ENCODE measurements around the gene PDLIM1. TPM values are rescaled to one million over a fixed set of nuclear protein-coding genes. Genes with fewer than 3 reads are reported as not detected.

Gene PDLIM1
- total and polyA plus RNA-seq, 2 of the 13 experiments (the other 11 are each of a cell fraction or from before 2014, with no cell fraction given), result 119 to 123 TPM

DNA sequence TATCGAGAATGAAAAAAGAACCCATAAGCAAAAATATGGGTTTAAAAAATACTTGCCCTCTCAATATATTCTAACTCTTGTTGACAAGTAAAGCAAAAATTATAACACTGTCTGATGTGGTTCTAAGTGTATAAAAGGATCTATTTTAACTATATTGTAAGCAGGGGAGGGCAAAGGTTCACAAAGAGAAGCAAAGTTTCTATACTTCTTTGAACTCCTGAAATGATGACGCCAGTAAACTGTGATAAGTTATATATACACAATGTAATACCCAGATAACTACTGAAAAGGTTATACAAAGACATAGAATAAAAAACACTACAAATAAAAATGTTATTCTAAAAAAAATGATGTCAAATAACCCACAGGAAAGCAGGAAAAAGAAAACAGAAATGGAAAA lies 37.1 kb downstream of the PDLIM1 start (continued):
- TF ChIP-seq PRDM4 (CRISPR knock-in tag; IDR thresholded peaks at IDR 0.05; ENCODE audit: borderline replicate concordance) (no peak), ZNF281 (CRISPR knock-in tag; IDR thresholded peaks at IDR 0.05; ENCODE audit: borderline replicate concordance) (no peak), ZNF12 (CRISPR knock-in tag; IDR thresholded peaks at IDR 0.05) (no peak)

GRCh38 chr10:95253007-95253406 lies 37.8 kb downstream of the PDLIM1 start:
- ATAC-seq, result no peak
- no TSS peak for BruUV-seq (replicated peaks)

More at GRCh38 chr10:95253007-95253406, 37.8 kb downstream of the PDLIM1 start:
- DNase-seq (ENCODE audit: low spot score) (no peak), FAIRE-seq (no peak)
- Histone ChIP-seq H3K4me1 (ENCODE audit: insufficient read depth, low read length) (peaks cover 19% of the 10 kb centered on the region), H3K36me3 (replicated peaks in 1 of 2; ENCODE audit: control insufficient read depth in 1 of 2, insufficient read depth in 2 of 2, low read length in 2 of 2) (peaks cover 12 to 52% of the 10 kb centered on the region in 2 experiments), H4K20me1 (ENCODE audit: insufficient read depth, low read length) (peaks cover 4% of the 10 kb centered on the region; the same call in 1 of the 2 replicates), H3K27me3 (ENCODE audit: control insufficient read depth in 1 of 2, insufficient read depth in 2 of 2, low read length in 2 of 2) (no peaks in the 10 kb centered on the region), H3K4me2 (ENCODE audit: low read depth, low read length) (no peak overlapping the region), H3K4me3 (replicated peaks in 1 of 3; ENCODE audit: insufficient read depth in 1 of 3, low read depth in 2 of 3, low read length in 3 of 3) (no peak overlapping the region), H3K9me3 (ENCODE audit: low read length) (no peaks in the 10 kb centered on the region), H3K79me2 (ENCODE audit: insufficient read depth, low read length) (peaks cover 59% of the 10 kb centered on the region), H2AFZ (ENCODE audit: low read length) (no peak overlapping the region), H3K27ac (ENCODE audit: extremely low read length, insufficient read depth, low read length) (no peak overlapping the region), H3K9ac (ENCODE audit: insufficient read depth, low read depth, low read length) (no peak overlapping the region)
- in situ Hi-C loops (cut with HindIII; ENCODE audit: extremely low pct_ligation_motif_present, low pct_unique_long_range_greater_than_20kb), result no loop called here
- ChIA-PET CTCF (ENCODE audit: low intra/inter-chr PET ratio, low total read pairs) (no interaction called here), POLR2A (no interaction called here)
- 0 out of 2 replicates have a peak, but pooled peaks have one; percentile 31 for TF ChIP-seq ZNF12 (CRISPR knock-in tag; IDR thresholded peaks at IDR 0.05)
- TF ChIP-seq, protein P1, sequence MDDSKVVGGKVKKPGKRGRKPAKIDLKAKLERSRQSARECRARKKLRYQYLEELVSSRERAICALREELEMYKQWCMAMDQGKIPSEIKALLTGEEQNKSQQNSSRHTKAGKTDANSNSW (CRISPR knock-in tag; IDR thresholded peaks at IDR 0.05; ENCODE audit: borderline replicate concordance), result no peak
- 98% methylated on average over 2 of the region's 2 CpGs for WGBS (ENCODE audit: low lambda C conversion rate)
- intact Hi-C loops (cut with micrococcal nuclease; ENCODE audit: unreplicated experiment), result no loop called here
